Mucosa of gallbladder (tissue), 1 donor: ENCODE measurements around the gene SEC61G. TPM values are rescaled to one million over a fixed set of nuclear protein-coding genes. Genes with fewer than 3 reads are reported as not detected.

Experiments
- DNase-seq: peaks from one replicate; pipeline ENCODE4 v3.0.0-alpha.2; 2020; ENCODE audit warnings: low spot score
- total RNA-seq: library from RNA; stranded (reverse); gene quantifications from one replicate; pipeline ENCODE4 v1.2.1, GENCODE V29; 2021
- donor health status: DM: no; HTN: no; CAD: no.

The SEC61G gene
- total RNA-seq, 1 donor from 2014 or later = 91.8 TPM

DNA sequence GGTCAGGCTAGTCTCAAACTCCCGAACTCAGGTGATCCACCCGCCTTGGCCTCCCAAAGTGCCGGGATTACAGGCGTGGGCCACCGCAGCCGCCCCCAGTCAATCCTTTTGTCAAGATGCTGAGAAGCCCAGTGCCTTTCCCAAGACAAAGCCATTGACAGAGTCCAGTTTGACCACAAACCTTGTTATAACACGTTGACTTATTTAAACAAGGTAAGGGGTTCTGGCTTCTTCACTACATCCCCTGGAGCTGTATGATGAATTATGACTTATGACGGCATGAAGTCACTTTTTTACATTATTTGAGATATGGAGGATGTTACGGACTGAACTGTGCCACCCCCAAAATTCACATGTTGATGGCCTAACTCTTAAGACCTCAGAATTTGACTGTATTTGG, 5.8 kb upstream of the SEC61G start:
- no peak for DNase-seq

DNA sequence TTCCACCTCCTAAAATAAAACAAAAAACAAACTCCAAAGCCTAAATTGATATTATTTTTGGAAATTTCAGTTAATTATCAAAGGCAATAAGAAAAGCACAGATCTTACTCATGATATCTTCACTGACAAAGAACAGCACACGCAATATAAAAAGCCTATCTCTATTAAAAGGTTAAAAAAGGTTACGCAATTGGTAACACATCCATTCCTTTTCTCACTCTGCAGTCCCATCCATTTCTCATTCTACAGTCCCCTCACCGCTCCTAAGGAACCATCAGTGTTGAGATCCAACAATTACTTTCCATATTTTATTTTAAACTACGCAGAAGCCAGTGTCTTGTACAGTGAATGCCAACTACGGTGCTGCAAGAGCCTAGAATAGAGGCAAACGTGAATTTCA, 1.3 kb downstream of the SEC61G start:
- DNase-seq = no peak

DNA sequence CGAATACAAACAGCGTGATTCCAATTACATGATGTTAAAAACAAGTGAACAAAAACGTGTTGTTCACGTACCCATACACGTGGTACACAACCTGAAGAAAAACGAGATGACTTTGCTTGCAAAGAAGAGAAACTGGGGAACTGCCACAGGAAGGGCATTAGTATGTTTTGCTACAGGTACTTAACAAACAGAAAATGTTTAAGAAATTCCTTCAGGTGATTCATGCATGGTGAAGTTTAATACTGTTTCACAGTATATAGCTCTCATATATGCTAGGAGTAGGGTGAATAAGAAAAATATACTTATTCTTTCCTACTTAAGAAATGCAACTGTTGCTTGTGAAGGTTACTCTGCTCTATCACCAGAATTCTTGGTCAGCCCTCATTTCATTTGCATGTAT, 9.8 kb downstream of the SEC61G start:
- no peak for DNase-seq

DNA sequence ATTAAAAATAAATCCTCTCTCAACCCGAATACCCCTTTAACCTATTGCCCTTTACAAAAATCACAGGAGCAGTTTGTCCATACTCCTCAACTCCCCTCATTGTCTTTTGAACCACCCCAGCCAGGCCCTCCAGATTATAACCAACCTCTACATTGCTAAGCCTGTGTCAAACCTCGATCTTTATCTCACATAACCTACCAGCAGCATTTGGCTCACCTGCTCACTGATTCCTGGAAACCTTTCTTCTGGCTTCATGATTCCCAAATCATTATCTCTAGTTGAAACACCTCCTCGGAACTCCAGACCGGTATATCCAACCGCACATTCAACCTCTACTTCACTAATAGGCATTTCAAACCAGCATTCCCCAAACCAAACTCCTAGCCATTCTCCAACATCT, 11.8 kb downstream of the SEC61G start:
- DNase-seq = no peak

DNA sequence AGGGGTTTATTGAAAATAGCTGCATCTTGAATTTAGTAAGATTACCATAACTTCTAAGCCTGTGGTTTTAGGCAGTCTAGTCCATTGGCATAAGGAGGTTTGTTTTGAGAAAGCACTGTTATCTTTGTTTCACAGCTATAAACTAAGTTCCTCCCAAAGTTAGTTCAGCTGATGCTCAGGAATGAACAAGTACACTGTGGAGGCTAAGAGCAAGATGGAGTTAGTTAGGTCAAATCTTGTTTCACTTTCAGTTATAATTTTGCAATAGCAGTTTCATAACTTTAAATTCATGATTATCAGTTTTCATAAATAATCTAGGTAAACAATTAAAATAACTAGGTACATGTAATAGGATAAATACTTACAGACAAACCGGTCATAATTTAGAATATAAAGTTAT, 15.4 kb downstream of the SEC61G start:
- DNase-seq = no peak

DNA sequence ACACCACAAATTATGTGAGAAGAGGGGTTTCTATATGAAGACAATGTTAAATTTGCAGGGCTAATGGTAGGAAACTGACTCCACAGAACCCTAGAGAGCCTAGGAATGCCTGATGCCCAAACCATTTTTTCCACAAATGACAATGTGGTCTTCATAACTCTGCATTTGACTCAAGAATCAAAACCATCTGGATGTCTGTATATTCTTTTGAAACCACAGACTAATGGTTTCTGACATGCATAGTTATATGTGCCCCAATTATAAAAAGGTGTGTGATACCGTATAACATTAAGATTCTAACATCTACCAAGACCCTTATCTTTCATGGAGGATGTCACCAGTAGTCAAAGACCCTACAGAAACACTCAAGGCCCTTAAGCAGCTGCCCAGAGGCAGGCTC, 20.3 kb downstream of the SEC61G start:
- DNase-seq = no peak

DNA sequence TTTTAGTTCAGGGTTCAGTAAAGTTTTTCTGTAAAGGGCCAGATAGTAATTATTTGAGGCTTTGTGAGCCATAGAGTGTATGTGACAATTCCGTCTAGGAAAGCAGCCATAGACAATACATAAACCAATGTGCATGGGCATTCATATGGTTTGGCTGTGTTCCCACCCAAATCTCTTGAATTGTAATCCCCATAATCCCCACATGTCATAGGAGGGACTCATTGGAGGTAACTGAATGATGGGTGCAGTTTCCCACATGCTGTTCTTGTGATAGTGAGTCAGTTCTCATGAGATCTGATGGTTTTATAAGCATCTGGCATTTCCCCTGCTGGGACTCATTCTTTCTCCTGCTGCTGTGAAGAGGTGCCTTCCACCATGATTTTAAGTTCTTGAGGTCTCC, 29.9 kb downstream of the SEC61G start:
- DNase-seq = no peak

DNA sequence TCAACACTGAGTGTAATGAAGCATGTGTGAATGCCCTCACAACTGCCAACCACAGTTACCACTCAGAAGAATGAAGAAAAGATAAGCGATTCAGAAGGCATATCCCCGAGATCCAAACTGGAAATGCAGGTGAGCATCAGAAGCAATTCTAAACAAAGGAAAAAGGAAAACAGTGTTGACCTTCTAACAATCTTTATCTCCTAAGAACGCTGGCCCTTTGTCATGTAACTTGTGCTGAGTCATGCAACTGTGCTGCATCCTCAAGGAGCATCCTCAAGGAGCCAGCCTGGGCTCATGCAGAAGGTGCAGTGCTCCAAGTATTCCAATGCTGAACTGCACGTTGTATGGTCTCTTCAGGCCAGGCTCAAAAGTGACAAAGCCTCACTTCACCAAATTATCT, 30.6 kb downstream of the SEC61G start:
- DNase-seq = no peak

DNA sequence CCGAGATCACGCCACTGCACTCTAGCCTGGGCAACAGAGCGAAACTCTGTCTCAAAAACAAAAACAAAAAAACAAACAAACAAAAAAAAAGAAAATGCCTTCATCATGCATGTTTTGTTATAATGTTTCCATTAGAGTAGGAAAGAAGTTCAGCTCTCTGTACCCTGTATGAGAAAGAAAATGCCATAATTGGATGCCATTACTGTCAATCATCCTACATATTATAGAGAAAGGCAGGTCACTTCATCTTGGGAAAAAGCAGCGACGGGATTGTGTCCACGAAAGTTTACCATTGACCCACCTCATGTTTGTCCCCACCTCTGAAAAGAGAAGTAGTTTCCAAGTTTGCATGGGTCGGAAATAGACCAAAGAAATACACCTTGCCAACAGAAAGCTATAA, 33.8 kb downstream of the SEC61G start:
- DNase-seq = no peak

DNA sequence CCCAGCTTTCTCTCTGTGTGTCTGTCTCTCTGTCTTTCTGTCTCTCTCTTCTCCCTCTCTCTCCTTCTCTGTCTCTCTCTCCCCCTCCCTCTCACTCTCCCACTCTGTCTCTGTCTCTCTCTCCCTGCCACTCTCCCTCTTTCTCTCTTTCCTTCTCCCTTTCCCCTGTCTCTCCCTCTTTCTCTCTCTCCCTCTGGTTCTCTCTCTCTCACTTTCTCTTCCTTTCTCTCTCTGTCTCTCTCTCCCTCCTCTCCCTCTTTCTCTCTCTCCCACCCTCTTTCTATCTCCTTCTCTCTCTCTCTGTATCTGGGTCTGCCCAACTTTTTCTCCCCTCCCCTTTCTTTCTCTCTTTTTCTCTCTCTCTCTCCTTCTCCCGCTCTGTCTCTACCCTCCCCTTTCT, 36.5 kb downstream of the SEC61G start:
- no peak for DNase-seq

DNA sequence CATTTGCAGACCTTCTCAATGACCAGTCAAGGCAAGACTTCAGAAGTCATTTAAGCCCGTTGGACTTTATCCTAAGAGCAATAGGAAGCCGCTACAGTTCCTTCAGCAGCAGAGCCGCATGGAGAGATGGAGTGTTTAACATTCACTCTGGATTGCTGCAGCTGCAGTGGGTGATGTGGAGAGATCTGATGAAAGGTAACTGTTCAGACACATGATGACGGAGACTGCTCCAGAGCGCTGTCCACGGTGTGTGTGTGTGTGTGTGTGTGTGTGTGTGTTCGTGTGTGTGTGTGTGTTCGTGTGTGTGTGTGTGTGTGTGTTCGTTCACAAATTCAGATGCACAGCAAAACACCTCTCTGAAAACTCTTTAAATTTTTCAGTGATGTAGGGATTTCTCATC, 37.0 kb downstream of the SEC61G start:
- DNase-seq = no peak

DNA sequence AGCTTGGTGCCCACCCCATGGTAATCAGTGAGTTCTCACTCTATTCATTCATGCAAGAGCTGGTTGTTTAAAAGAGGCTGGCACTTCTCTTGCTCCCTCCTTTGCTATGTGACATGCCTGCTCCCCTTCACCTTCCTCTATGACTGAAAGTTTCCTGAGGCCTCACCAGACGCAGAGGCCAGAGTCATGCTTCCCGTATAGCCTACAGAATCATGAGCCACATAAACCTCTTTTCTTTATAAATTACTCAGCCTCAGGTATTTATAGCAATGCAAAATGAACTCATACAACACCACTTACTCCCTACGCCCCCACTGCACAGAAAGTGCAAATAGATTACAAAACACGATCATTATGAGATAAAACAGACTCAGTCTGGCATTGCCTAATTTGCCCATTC, 39.0 kb downstream of the SEC61G start:
- DNase-seq = no peak

DNA sequence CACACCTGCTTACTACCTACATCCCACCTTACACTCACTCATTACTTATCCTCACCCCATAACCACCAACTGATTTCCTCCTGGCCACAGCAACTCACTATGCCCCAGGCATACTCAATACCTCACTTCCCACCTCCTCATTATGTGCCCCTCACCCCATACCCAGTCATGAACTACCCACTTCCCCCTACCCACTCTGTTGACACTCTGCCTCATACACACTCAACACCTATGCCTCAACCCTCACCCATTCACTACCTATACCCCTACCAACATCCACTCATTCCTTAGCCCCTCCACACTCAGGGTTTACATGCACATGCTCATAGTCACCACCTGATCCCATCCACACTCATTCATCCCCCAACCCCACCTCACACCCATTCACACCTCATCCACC, 39.6 kb downstream of the SEC61G start:
- no peak for DNase-seq

DNA sequence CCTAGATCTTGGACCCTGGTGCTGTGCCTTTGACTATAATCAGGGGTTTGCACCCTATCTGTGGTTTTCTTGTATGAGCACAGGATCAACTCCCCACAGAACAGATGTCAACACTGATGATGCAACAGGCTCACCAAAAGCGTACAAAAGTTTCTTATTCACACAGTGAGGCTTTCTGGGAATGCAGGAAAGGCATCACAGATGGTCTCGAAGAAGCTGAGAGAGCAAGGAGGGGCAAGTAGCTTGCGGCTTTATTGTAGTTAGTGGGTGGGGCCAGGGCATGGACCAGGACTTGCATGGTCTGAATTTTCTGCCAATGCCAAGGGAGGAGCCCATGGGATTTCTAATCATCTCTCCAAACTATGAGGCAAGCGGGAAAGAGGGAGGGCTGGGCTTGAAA, 46.2 kb downstream of the SEC61G start:
- no peak for DNase-seq

DNA sequence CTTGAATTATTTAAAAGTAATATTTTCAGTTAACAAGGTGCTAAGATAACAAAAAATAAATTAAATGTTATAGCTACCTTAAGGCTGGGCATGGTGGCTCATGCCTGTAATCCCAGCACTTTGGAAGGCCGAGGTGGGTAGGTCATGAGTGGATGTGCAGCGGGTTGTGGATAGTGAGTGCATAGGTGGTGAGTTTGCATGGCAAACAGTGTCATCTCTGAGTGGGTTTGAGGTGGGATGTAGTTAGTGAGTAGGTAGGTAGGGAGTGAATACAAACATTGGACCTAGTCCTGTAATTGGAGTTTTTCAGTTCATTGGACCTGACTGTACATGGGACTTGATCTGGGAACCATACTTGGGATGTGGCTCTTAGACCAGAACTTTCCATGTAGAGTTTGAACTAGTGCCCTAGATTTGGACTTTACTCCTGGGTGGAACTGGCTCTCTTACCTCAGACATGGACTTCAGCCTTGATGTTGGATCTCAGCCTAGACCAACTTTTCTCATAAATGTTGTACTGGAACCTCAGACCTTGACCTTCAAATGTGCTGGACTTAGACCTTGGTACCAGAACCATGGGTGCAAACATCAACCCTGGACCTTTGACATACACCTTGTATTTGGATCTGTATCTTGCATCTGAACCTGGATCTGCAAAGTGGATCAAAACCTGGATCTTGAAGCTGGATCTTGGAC, 47.0 kb downstream of the SEC61G start:
- DNase-seq = peak; percentile 60

DNA sequence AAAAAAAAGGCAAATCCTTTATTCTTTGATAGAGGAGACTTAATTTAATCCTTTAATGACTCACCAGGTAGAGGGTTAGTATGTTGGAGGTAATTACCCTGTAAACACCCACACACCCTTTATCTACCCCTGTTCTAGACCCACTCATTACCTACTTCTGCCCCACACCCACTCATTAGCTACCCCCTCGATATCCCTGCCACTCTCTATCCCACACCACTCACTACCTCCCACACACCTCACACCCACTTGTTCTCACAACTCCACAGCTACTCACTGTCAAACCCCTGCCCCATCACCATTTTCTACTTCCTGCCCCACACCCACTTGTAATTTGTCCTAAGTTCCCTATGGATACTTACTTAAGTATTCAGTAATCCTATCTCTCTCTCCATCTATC, 49.7 kb downstream of the SEC61G start:
- DNase-seq = no peak

DNA sequence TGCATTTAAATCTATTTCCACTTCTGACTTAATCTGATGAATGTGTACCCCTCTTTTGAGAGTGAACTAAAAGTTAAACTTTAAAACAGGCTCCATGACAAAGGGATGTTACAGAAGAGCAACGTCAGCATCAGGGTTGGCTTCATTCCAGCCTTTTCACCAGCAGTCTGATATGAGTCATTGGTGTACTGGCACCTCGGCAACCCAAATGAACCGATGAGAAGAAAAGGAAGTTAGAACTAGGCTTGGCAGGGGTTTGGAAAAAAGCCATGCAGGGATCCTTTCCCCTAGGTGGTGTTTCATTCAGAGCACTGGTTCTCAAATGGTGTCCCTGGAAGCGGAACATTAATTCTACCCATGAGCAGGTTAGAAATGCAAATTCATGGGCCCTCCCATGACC, 53.6 kb downstream of the SEC61G start:
- DNase-seq = peak; percentile 65

DNA sequence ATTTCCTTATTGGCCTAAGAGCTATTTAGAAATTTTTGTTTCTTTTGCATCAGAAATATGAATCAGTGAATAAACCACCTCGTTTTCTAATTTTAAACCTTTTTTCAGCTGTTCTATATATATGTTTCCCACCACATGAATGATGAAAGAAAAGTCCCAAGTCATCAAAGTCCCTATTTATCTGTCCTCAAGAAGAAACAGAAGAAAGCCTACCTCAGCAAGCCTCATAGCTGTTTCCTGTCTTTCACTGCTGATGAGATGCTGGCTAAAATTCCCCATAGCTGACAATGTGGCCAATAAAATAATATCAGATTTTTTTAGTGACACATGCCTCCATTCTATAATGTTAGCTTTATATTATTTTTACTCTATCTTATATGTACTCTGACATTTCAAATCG, 54.2 kb downstream of the SEC61G start:
- no peak for DNase-seq

Other genes starting within 250 kb of the SEC61G start
- 0.72 TPM for gene VSTM2A, start 216.8 kb downstream of the SEC61G start, total RNA-seq